Caki2 (cell line): ENCODE data around the gene TRAPPC2. TPM values are rescaled to one million over a fixed set of nuclear protein-coding genes. Genes with fewer than 3 reads are reported as not detected.

ENCODE experiments used
- DNase-seq: peaks from one replicate; pipeline ENCODE4 v3.0.0-alpha.2; 2015; ENCODE audit warnings: low read depth
- in situ Hi-C: cut with HindIII; loops from 2 replicates; pipeline ENCODE4 v1.10.0; 2016; ENCODE audit warnings: low sequenced_read_pairs, low pct_unique_long_range_greater_than_20kb, mixed read lengths
- total RNA-seq: library from RNA; depleted of rRNA; stranded (reverse); fragments of >200 nt; shearing (Covaris generic); gene quantifications from 2 replicates; pipeline ENCODE4 v1.2.3, GENCODE V29; 2014; ENCODE audit warnings: low replicate concordance

TRAPPC2 gene
- total RNA-seq, 1 experiment from 2014 or later, result 20.4 TPM

GRCh38 chrX:13711141-13711540 lies 23.3 kb downstream of the TRAPPC2 start:
- in situ Hi-C loops, result no loop called here
- no peak for DNase-seq

- DNase-seq, result no peak
- in situ Hi-C loops, result no loop called here
Observed at GRCh38 chrX:13703589-13703988, 30.8 kb downstream of the TRAPPC2 start.

GRCh38 chrX:13703135-13703534 lies 31.3 kb downstream of the TRAPPC2 start:
- in situ Hi-C loops, result no loop called here
- DNase-seq, result no peak

- DNase-seq, result no peak
- in situ Hi-C loops, result no loop called here
Observed at GRCh38 chrX:13702111-13702789, 32.2 kb downstream of the TRAPPC2 start.

- in situ Hi-C loops, result no loop called here
- DNase-seq, result no peak
Observed at GRCh38 chrX:13700380-13700779, 34.0 kb downstream of the TRAPPC2 start.

GRCh38 chrX:13699183-13699826 lies 35.1 kb downstream of the TRAPPC2 start:
- in situ Hi-C loops, result no loop called here
- DNase-seq, result no peak

GRCh38 chrX:13698432-13698831 lies 36.0 kb downstream of the TRAPPC2 start:
- DNase-seq, result no peak
- in situ Hi-C loops, result no loop called here

- in situ Hi-C loops, result no loop called here
- DNase-seq, result no peak
Observed at GRCh38 chrX:13697976-13698375, 36.4 kb downstream of the TRAPPC2 start.

- DNase-seq, result no peak
- in situ Hi-C loops, result no loop called here
Observed at GRCh38 chrX:13697455-13697854, 37.0 kb downstream of the TRAPPC2 start.

- in situ Hi-C loops, result no loop called here
- no peak for DNase-seq
Observed at GRCh38 chrX:13695601-13696115, 38.8 kb downstream of the TRAPPC2 start.

- in situ Hi-C loops, result no loop called here
Observed at GRCh38 chrX:13694983-13695382, 39.4 kb downstream of the TRAPPC2 start.

GRCh38 chrX:13694359-13694758 lies 40.1 kb downstream of the TRAPPC2 start:
- in situ Hi-C loops, result no loop called here
- DNase-seq, result no peak

More at GRCh38 chrX:13694983-13695382, 39.4 kb downstream of the TRAPPC2 start:
- DNase-seq, result no peak

- in situ Hi-C loops, result no loop called here
- peak; percentile 76 for DNase-seq
Observed at GRCh38 chrX:13693341-13693961, 41.0 kb downstream of the TRAPPC2 start.

GRCh38 chrX:13692771-13693231 lies 41.6 kb downstream of the TRAPPC2 start:
- DNase-seq, result peak; percentile 67
- in situ Hi-C loops, result no loop called here

GRCh38 chrX:13691841-13692371 lies 42.5 kb downstream of the TRAPPC2 start:
- in situ Hi-C loops, result no loop called here
- DNase-seq, result peak; percentile 79

- peak; percentile 27 for DNase-seq
- in situ Hi-C loops, result no loop called here
Observed at GRCh38 chrX:13690836-13691235, 43.6 kb downstream of the TRAPPC2 start.

- in situ Hi-C loops, result no loop called here
- DNase-seq, result no peak
Observed at GRCh38 chrX:13689741-13690211, 44.6 kb downstream of the TRAPPC2 start.

GRCh38 chrX:13688958-13689740 lies 45.3 kb downstream of the TRAPPC2 start, which contains the start of gene RAB9A:
TSS of gene RAB9A (plus strand) at chrX:13689128. CDS start at chrX:13708747, 19,619 bp downstream.
- peak; percentile 62 for DNase-seq
- in situ Hi-C loops, result no loop called here
